H54 (cell line): ENCODE measurements around the gene IL32.
"Not testable (repeated sequence)": the region's sequence is repeated elsewhere in the genome, so short reads cannot be mapped to it uniquely, and the experiment has no call there.

Source experiments
- DNase-seq: peaks from one replicate; pipeline ENCODE4 v3.0.0; 2011; ENCODE audit warnings: low spot score, mixed read lengths; ENCODE audit not compliant: insufficient read length
- FAIRE-seq: peaks from 3 replicates; lab custom pipeline; 2011; peaks lifted over from hg19 to GRCh38; lab: Jason Lieb, UNC
- POLR2A ChIP-seq: IDR thresholded peaks from 2 replicates; pipeline ENCODE4 v1.6.1; 2011; ENCODE audit warnings: low read depth, mild to moderate bottlenecking, low read length

The IL32 gene

GRCh38 chr16:3060339-3061127 is 4.9 kb upstream of the IL32 start:
- TF ChIP-seq POLR2A, result no peak
- DNase-seq (no peak), FAIRE-seq (no peak)

- DNase-seq, result no peak
- FAIRE-seq, result no peak
Observed at GRCh38 chr16:3062553-3062952, 2.9 kb upstream of the IL32 start.

GRCh38 chr16:3063625-3064386 is 1.6 kb upstream of the IL32 start:
- TF ChIP-seq POLR2A, result no peak
- FAIRE-seq (no peak), DNase-seq (no peak)

More at GRCh38 chr16:3062553-3062952, 2.9 kb upstream of the IL32 start:
- TF ChIP-seq POLR2A, result no peak

- TF ChIP-seq POLR2A, result no peak
- DNase-seq (no peak), FAIRE-seq (no peak)
Observed at GRCh38 chr16:3065742-3066439, 451 bp downstream of the IL32 start.

GRCh38 chr16:3066440-3066748 is 954 bp downstream of the IL32 start:
- FAIRE-seq (no peak), DNase-seq (no peak)
- no peak for TF ChIP-seq POLR2A

- DNase-seq (no peak), FAIRE-seq (no peak)
- no peak for TF ChIP-seq POLR2A
Observed at GRCh38 chr16:3068487-3068886, 3.0 kb downstream of the IL32 start.

GRCh38 chr16:3069146-3069545 is 3.7 kb downstream of the IL32 start:
- FAIRE-seq, DNase-seq: not testable (repeated sequence)

- no peak for FAIRE-seq
- no peak for TF ChIP-seq POLR2A
- no peak for DNase-seq
Observed at GRCh38 chr16:3070608-3071111, 5.2 kb downstream of the IL32 start.

- DNase-seq (no peak), FAIRE-seq (no peak)
- no peak for TF ChIP-seq POLR2A
Observed at GRCh38 chr16:3071655-3072054, 6.2 kb downstream of the IL32 start.

- FAIRE-seq, DNase-seq: not testable (repeated sequence)
Observed at GRCh38 chr16:3072148-3072547, 6.7 kb downstream of the IL32 start.

GRCh38 chr16:3072576-3073263 is 7.3 kb downstream of the IL32 start:
- not testable (repeated sequence) for DNase-seq, FAIRE-seq

GRCh38 chr16:3073448-3073847 is 8.0 kb downstream of the IL32 start:
- TF ChIP-seq POLR2A, result no peak
- FAIRE-seq, result no peak

GRCh38 chr16:3074860-3075522 is 9.6 kb downstream of the IL32 start:
- no peak for DNase-seq
- FAIRE-seq, result no peak
- TF ChIP-seq POLR2A, result no peak

More at GRCh38 chr16:3073448-3073847, 8.0 kb downstream of the IL32 start:
- no peak for DNase-seq
